Raji (cell line): ENCODE data around the gene GSX1.

ENCODE experiments used
- POLR2A ChIP-seq: IDR thresholded peaks from 2 replicates; pipeline ENCODE4 v1.6.1; 2011; ENCODE audit warnings: low read depth, low read length, control low read depth; ENCODE audit not compliant: insufficient read depth

The GSX1 gene

DNA sequence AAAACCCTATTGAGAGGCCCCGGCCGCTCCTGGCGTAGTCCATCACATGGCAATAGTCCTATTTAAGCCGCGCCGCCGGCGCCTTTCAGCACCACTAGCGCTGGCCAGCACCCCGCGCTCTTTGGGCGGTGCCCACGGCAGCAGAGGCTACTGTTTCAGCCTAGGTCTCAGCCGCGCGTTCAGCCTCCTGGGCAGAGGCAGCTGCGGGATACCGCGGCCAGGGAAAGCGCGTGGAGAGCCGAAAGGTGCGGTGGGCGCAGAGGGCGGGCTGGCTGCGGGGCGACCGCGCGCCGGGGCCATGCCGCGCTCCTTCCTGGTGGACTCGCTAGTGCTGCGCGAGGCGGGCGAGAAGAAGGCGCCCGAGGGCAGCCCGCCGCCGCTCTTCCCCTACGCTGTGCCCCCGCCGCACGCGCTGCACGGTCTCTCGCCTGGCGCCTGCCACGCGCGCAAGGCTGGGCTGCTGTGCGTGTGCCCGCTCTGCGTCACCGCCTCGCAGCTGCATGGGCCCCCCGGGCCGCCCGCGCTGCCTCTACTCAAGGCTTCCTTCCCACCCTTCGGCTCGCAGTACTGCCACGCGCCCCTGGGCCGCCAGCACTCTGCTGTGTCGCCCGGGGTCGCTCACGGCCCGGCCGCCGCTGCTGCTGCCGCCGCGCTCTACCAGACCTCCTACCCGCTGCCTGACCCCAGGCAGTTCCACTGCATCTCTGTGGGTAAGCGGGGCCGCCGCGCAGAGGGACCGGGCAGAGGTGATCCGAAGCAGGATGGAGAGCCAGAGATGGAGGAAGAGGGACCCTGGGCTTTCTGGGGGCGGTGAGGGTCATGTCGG is at the start of gene GSX1:
TSS of gene GSX1 (plus strand) at position 91 of the 826 bp plus-strand sequence. CDS start at position 299, 208 bp downstream.
- no peak for TF ChIP-seq POLR2A

DNA sequence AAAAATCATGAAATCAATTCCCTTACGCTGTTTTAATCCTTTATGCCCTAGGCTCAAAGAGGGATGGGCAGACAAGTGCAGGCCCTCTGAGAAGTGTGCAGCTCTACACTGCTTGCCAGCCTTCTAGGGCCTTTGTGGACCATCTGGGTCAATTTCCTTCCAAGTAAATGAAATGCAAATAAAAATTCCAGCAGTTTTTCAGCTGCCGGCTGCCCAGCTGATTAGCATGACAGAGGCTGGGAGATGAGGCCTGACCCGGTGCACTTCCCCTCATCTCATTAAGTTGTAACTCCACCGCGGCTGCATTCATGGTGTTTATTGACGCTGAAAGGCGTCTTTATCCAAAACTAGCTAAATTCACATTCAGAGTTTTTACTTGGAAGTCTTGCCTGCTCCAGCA is 47.5 kb upstream of the GSX1 start:
- no peak for TF ChIP-seq POLR2A

DNA sequence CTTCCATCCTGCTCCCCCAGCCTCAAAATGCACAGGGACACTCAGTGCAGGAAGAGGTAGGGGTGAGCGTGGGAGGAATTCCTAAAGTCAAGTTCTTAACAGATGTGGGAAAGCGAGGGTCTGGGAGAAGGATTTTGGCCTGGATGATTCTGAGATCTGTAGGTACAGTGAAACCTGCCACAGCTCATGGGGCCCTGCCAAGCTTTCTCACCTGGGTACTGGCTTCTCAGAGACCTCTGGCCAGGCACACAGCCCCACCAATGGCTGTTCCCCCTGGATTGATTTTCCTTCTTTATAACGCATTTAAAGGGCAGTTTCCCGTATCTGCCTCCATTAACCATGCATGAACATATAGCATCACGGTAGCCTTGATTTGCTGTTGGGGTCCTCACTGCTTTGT is 47.0 kb upstream of the GSX1 start:
- no peak for TF ChIP-seq POLR2A

DNA sequence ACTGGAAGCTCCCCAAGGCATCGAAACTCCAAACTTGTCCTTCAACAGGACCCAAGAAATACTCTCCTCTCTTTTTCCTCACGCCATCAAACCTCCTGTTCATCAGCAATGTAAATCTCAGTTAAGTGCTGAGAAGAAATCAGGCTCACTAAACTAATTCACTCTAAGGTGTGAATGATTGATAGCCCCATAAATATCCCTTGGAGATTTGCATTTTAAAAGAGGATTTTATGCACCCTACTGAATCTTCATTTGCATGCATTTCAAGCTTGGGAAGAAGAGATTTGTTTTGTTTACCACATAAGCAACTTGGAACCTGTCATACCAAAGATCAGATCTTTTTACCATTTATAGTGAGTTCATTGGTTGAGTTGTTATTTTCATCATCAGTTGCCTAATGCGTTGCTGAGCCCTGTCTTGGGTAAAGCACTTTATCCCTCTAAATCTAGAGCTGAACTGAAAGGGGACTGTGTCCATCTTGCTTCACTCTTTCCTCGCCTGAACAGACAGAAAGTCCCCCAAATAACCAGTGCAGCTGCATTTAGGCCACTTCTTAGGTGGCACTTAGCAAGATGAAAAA is 40.2 kb upstream of the GSX1 start:
- no peak for TF ChIP-seq POLR2A

DNA sequence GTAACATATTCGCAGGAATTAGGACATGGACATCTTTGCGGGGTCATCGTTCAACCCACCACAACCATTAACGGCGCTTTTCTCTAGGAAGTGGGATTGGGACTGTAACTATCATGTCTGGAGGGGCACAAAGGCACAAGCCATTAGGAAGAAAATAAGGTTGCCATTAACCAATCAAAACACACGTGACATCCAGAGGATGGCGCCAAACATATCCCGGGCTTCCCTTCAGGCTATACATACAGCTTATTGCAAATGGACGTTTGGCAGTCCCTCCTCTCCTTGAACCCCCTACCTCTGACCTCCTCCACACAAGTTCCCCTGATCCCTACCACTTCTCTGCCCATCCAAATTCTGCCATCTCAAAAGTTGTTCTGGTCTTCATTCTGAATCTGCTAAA is 26.6 kb upstream of the GSX1 start:
- no peak for TF ChIP-seq POLR2A

DNA sequence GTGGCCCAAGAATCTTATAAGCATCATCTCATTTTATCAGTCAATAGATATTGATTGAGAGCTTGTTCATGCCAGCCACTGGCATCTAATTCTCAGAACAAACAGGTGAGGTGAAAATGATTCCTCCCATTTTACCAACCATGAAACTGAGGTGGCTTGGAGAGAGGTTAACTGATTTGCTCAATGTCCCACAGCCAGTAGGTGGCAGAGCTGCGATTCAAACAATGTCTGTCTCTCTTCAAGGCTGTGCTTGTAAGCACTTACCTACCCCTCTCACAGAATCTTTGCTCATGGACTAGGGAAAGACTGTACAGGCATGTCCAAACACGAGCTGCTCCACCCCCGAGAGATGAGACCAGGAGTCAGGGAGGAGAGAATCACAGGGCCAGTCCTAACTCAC is 21.5 kb upstream of the GSX1 start:
- TF ChIP-seq POLR2A: no peak

DNA sequence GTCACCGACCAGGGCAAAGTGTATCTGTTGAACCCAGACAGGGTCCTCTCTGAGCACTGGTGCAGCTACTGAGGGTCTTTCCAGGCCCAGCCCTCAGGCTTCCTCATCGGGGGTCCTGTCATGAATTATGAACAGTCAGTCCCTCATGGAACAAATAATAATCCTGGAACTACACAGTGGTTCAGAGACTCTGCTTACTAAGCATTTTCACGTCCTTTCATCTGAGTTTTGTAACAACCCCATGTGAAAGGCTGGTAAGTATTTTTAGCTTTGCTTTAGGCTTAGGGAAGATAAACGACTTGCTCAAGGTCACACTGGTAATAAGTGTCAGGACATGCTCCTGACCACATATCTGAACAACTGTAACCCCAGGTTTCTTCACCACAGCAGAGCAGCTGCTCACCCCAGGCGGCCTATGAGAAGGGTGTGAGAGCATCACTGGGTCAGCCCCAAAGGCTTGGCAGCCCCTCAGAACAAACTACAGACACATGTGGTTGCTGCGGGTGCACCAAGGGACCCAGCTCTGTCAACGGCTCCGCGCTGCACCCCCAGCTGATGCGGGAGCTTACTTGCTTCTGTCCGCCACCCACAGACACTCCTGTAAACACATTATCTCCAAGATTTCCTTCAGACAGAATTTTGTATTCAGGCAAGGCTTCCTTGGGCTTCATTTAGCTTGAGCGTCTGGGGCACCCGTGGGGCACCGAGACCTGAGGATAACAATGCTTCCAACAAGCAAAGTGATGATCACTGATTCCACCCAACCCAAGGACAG is 19.4 kb upstream of the GSX1 start:
- no peak for TF ChIP-seq POLR2A

DNA sequence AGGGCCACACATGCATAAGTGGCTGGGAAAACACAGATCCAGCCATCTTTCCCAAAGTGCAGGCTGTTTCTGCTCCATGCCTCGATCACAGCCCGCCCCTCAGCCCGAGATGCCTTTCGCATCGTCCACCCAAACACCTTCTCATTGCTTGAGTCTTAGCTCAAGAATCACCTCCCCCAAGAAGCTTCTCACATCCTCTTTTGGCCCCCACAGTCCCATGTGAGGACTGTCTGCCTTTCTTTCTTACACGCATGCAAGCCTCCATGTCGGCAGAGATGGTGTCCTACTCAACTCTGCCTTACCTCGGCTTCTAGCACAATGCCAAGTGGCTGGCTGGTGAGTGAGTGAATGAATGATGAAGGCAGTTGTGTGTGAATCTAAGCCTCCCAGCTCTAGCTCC is 18.1 kb upstream of the GSX1 start:
- no peak for TF ChIP-seq POLR2A

DNA sequence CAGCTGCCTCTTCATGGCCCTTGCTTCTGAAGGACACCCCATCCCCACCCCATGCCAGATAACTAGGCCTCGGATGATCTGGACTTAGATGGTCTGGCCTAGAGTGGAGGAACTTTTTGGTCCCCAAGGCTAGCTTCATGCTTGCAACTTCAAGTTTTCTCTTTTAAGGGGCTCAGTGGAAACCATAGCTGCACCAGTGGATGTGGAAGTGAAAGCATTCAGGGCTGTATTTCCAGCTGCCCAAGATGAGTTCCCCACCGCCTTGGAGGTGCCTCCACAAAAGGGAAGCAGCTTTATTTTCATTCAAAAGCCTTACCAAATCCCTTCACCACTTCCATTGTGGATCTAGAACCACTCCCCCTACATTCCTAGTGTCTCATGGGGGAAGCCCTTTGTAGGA is 17.6 kb upstream of the GSX1 start:
- no peak for TF ChIP-seq POLR2A

DNA sequence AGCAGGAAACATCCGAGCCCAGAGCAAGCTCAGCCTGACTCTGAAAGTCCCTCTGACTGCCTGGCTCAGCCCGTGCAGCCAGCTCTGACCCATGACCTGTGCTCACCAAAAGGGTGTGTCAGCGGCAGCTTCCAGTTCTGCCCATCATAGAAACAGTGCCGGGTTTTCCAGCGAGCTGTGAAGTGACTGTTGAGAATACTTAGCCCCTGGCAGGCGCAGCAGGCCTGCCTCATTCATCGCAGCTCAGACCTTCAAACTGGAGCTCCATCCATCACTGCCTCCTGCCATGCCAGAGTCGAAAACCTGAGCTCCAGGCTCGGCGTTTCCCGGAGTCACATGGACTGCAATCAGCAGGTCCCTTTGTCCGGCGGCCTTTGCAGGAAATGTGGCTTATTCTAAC is 16.3 kb upstream of the GSX1 start:
- TF ChIP-seq POLR2A: no peak

DNA sequence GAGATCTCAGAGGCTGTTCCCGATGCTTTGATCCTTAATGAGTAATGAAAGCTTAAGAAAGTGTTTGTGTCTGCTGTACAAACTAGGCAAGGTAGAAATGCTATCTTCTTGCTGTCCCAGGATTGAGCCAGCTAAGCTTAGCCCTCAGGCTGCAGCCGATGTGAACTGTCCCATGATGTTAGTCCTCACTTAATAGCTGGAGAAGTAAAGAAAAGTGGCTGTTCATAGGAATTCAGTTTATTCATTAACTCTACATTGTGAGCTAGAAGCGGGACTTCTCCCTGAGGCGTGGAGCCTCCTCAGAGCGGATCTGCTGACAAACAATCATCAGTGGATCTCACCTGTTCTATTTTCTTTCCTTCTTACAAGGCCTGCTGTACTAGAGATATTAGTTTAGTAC is 10.1 kb upstream of the GSX1 start:
- TF ChIP-seq POLR2A: no peak

DNA sequence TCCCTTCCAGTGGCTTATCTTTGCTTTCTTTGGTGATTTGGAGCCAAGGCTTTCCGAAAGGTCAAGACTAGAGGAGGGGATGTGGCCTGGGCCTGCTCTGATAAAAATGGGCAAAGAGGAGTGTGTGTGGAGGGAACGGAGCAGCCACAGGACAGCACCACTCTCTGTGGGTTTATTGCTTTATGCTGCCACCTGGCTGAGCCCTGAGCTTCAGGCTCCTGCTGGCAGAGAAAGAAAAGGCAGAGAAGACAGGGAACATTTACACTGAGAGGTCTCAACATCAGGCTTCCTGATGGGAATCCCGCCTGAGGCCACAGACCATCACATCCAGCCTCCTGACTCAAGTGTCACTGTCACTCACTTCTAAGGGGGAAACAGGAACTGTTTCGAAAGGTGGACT is 9.2 kb upstream of the GSX1 start:
- TF ChIP-seq POLR2A: no peak

DNA sequence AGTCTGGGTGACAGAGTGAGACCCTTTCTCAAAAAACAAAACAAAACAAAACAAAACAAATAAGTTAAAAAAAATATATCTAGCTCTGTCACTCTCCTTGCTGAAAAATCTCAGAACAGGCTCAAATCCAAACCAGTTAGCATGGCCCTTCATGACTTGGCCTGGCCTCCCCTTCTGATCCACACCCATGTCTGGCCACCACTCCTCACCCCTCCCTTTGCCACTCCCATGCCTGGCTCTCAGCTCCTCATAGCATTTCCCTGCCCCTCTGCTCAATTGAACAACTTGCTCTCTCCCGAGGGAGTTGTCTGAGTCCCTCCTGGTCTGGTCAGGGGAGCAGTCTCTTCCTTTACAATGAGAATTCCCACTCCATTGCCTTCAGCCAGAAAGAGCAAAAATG is 4.0 kb upstream of the GSX1 start:
- no peak for TF ChIP-seq POLR2A

DNA sequence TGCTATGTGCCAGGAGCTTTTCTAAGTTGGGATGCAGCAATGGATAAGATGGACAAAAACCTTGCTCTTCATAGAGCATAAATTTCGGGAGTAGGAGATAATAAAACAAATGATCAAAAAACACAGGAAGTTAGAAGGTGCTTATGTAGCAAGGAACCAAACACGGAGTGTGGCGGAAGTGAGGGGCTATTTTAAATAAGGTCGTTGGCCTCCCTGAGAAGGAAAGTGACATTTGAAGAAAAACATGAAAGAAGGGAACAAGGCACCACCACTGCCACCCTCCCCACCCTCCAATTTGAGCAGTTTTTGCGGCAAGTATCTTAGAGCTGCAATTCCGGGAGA is 3.2 kb upstream of the GSX1 start:
- no peak for TF ChIP-seq POLR2A

DNA sequence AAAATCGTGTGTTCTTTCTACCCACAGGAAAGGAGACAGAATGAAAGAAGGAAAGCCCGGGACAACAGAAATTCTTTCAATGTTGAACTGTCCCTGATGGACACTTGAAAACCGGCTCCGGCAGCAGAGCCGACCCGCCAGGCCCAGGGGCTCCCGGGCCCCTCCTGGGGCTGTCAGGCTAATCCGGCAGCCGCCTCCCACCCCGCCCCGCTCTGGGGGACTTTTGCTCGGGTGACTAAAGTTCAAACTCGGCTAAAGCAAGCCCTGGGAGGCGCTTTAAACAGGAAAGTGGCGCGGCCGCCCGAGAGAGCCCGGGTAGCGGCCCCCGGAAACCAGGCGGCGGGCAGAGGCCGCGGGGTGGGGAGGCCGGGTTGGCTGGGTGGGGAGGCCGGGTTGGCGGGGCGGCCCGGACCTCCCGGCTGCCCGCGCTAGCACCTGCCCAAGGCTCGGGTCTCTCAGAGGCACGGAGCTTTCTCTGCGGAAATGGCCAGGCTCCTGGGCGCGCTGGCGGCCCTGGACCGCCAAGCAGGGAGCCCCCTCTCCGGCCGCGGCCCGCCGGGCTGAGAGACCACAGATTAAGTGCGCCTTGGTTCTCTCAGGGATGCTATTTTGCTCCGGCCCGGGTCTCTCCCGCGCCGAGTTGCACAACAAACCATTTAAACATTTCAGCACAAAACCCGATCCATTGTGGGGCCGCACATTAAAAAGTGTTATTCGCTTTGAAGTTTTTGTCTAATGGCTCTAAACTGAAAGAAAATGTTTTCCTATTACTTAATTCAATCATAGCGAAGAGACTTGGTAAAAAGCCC is 2.6 kb upstream of the GSX1 start:
- TF ChIP-seq POLR2A: no peak
